HUES48 (cell line): ENCODE measurements around the gene GABRB1.

Experiments
- H3K27ac ChIP-seq: one replicate; pipeline ENCODE4 v1.7.0; 2013; ENCODE audit warnings: low read depth, low read length, inconsistent platforms
- H3K27me3 ChIP-seq: 2 replicates; pipeline ENCODE4 v1.6.1; 2013; ENCODE audit warnings: mild to moderate bottlenecking, low read length; ENCODE audit not compliant: control insufficient read depth, insufficient read depth
- H3K36me3 ChIP-seq: 2 replicates; pipeline ENCODE4 v1.6.1; 2013; ENCODE audit warnings: low read length; ENCODE audit not compliant: control insufficient read depth, insufficient read depth
- H3K4me1 ChIP-seq: 2 replicates; pipeline ENCODE4 v1.6.1; 2013; ENCODE audit warnings: mild to moderate bottlenecking, low read length; ENCODE audit not compliant: control insufficient read depth, insufficient read depth
- H3K4me3 ChIP-seq: 2 replicates; pipeline ENCODE4 v1.5.1; 2013; ENCODE audit warnings: mild to moderate bottlenecking, low read depth, low read length
- H3K9ac ChIP-seq: 2 replicates; pipeline ENCODE4 v1.6.1; 2013; ENCODE audit warnings: mild to moderate bottlenecking, low read depth, low read length, moderate library complexity
- H3K9me3 ChIP-seq: 2 replicates; pipeline ENCODE4 v1.6.1; 2013; ENCODE audit warnings: low read length; ENCODE audit not compliant: control insufficient read depth, insufficient read depth

GABRB1 gene

DNA sequence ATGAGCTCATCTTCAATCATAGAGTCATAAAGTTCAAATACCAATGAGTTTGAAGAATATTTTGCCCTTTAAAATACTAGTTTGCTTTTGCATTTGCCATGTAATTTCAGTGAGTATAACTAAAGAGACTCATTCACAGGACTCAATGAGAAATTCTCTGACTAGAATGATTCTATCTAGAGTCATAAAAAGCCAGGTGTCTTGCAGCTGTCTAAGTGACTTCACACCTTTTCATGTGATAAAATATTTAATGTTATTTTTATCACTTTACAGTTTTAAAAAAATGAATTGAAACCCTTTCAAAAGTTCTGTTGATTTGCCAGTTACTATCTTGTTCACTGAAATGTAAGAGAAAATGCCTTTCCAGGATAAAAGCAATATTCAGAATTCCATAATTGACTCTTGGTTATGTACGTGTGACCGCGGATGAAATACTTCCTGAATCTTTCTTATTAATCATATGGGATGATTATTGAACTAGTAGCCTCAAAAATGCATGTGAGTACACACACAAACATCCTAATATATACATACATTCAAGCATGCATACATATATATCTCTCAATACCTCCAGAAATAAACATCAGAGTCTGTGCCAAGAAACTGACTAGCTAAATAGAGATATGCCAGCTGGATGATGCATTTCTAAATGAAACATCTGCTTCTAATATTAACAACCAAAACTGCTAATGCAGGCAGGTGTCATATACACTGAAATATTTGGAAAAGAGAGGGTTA lies 87.0 kb downstream of the GABRB1 start:
- no peaks in the 10 kb centered on the region for H3K27me3 ChIP-seq
- no peaks in the 10 kb centered on the region for H3K4me1 ChIP-seq
- no peak overlapping the region for H3K27ac ChIP-seq

DNA sequence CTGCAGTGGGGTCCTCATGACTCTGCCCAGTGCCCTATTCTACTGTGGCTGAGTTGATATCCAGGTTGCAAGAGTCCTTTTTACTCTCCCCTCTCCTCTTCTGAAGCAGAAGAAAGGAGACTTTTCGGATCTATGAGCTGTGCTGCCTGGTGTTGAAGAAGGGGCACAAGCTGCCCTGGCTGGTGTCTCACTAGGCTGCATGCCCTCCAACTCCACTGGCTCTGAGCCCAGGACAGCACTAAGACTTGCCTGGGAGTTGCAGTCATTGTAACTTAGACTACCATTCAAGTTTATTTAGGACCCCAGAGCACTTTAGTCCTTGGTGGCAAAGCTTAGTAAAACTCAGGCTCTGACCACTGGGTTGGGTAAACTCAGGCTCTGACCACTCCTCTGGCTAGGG lies 89.4 kb downstream of the GABRB1 start:
- no peaks in the 10 kb centered on the region for H3K4me1 ChIP-seq

More for the DNA sequence above, 87.0 kb downstream of the GABRB1 start:
- Histone ChIP-seq H3K9me3 (no peaks in the 10 kb centered on the region), H3K36me3 (no peaks in the 10 kb centered on the region), H3K9ac (no peak overlapping the region), H3K4me3 (no peak overlapping the region)

DNA sequence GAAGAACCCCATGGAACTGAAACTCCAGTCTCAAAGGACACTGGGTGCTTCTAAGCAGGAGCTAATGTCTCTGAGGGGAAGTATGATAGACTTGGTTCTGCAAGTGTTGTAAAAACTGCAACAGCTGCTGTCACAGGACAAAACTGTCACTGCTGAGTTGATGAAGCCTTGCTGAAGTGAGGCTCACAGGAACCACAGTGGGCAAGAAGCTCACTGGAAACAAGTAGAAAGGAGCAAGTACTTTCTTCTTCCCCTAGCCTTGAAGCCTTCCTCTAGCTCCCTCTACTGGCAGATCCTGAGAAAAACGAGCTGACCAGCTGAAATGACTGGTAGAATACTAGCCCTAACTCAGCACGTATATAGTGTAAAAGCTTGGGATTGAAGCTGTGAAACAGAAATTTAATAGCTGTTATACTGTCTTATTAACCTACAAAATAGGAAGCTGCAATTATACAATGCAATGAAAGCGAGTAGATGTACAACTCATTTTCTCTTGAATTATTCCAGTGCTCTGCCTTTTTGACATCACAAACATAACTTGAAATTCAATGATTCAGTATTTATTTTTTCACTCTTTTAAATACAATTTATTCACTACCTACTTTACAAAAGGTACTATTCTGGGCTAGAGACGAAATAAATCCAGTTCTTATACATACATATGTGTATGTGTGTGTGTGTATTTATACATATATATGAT lies 91.4 kb downstream of the GABRB1 start:
- H3K9me3 ChIP-seq: no peaks in the 10 kb centered on the region
- no peak overlapping the region for H3K27ac ChIP-seq
- H3K36me3 ChIP-seq: no peaks in the 10 kb centered on the region
- H3K4me1 ChIP-seq: no peaks in the 10 kb centered on the region
- no peak overlapping the region for H3K9ac ChIP-seq
- H3K4me3 ChIP-seq: no peak overlapping the region
- H3K27me3 ChIP-seq: no peaks in the 10 kb centered on the region

More for the DNA sequence above, 89.4 kb downstream of the GABRB1 start:
- Histone ChIP-seq H3K36me3 (no peaks in the 10 kb centered on the region), H3K9ac (no peak overlapping the region), H3K27ac (no peak overlapping the region), H3K4me3 (no peak overlapping the region), H3K9me3 (no peaks in the 10 kb centered on the region), H3K27me3 (no peaks in the 10 kb centered on the region)

DNA sequence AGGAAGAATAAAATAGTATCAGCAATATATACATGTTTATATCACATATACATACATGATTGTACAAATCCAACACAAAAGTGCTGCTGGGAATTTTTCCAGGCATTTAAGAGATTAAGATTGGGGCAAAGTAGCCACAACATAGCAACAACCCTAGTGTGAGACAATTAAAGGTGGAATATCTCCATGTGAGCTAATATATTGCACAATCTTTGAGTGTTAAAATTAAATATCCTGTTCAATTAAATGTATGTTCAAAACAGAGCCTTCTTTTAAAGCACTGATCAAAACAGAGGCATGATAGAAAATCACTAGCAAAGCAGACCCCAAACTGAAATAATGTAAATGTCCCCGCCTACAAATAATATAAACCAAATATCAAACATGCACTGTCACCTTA lies 97.6 kb downstream of the GABRB1 start:
- H3K36me3 ChIP-seq: no peaks in the 10 kb centered on the region
- H3K27me3 ChIP-seq: no peaks in the 10 kb centered on the region
- H3K9ac ChIP-seq: no peak overlapping the region
- no peak overlapping the region for H3K4me3 ChIP-seq
- H3K27ac ChIP-seq: no peak overlapping the region
- H3K4me1 ChIP-seq: no peaks in the 10 kb centered on the region
- no peaks in the 10 kb centered on the region for H3K9me3 ChIP-seq

DNA sequence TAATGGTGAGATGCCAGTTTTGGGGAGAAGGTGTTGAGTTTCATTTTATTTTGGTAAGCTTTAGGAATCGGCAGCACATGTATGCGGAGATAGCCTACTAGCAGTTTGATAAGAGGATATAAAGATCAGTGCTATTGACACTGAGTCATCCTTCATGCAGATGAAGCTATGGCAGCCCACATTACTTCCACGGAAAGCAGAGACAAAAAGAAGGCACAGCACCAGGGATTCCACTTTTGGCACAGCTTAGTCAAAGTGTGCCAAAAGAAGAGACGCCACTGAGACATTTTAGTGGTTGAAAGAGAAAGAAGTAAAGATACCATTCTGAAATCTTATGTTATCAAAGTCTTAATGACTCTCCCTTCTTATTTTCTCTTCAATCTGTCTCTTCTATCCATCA lies 103.8 kb downstream of the GABRB1 start:
- no peaks in the 10 kb centered on the region for H3K36me3 ChIP-seq
- H3K9me3 ChIP-seq: no peaks in the 10 kb centered on the region
- H3K27me3 ChIP-seq: no peaks in the 10 kb centered on the region
- H3K4me3 ChIP-seq: no peak overlapping the region
- H3K9ac ChIP-seq: no peak overlapping the region
- no peak overlapping the region for H3K27ac ChIP-seq
- no peaks in the 10 kb centered on the region for H3K4me1 ChIP-seq

DNA sequence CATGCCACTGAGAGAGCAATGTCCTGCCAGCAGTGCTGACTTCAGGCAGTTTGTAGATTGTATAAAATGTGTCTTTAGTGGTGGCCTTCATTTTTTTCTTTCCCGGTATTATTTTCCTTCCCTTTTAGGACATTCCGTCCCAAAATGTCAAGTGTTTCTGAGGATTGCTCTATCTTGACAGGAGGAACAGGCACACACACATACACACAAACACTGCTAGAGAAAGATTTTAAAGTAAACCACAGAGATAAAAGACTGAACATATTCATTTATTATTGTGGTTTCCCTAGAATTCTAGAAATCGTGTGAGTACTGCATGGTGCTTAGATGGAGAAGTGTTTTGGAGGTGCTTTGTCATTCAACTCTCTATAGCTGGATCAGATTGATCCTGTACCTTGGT lies 111.9 kb downstream of the GABRB1 start:
- Histone ChIP-seq H3K4me3 (no peak overlapping the region), H3K9me3 (no peaks in the 10 kb centered on the region), H3K9ac (no peak overlapping the region), H3K27ac (no peak overlapping the region), H3K36me3 (no peaks in the 10 kb centered on the region), H3K4me1 (no peaks in the 10 kb centered on the region), H3K27me3 (no peaks in the 10 kb centered on the region)

DNA sequence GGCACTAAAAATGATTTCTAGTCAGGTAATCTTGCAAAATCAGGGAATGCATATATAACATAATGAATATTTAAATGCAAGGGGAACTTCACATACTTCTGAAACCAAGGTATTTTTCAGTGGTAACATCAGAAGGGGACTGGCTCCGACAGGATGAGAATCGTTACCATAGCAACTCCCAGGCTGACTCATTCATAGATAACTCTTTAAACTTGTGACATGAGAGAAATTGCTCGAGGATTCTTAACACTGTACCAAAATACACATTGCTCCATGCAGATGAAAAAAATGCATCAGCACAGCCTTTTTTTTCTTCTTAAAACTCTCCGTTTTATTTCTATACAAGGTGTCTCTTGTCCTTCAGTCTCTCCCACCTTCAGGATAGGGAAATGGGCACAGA lies 114.3 kb downstream of the GABRB1 start:
- H3K9me3 ChIP-seq: no peaks in the 10 kb centered on the region
- H3K4me3 ChIP-seq: no peak overlapping the region
- no peak overlapping the region for H3K27ac ChIP-seq
- H3K4me1 ChIP-seq: no peaks in the 10 kb centered on the region
- H3K36me3 ChIP-seq: no peaks in the 10 kb centered on the region
- no peaks in the 10 kb centered on the region for H3K27me3 ChIP-seq
- no peak overlapping the region for H3K9ac ChIP-seq

DNA sequence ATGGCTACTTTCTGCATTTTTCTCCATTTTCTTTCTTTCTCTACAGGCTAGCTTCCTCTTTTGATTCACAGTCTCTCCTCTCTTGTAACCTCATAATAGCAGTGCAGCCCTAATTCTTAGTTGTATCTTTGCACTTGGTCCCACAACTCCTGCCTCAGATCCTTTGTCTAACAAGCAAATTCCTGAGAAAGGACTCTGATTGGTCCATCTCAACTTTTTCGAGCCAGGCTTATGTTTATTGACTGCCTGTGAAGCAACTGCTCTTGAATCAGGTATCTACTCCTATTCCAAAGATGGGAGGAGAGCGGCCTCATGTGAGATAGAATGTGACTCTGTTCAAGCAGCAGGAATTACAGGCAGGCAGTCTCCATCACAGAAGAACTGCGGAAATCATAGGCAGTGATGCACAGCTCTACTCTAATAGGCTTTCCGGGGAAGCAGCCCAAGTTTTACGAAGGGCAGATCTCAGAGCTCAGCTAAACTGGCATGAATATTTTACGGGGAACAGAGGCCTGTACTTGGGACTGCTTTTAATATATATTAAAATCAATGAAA lies 123.5 kb downstream of the GABRB1 start:
- Histone ChIP-seq H3K27me3 (no peaks in the 10 kb centered on the region), H3K4me1 (peaks cover 4% of the 10 kb centered on the region; the same call in 1 of the 2 replicates), H3K4me3 (no peak overlapping the region), H3K27ac (no peak overlapping the region), H3K9ac (no peak overlapping the region), H3K36me3 (no peaks in the 10 kb centered on the region), H3K9me3 (no peaks in the 10 kb centered on the region)

DNA sequence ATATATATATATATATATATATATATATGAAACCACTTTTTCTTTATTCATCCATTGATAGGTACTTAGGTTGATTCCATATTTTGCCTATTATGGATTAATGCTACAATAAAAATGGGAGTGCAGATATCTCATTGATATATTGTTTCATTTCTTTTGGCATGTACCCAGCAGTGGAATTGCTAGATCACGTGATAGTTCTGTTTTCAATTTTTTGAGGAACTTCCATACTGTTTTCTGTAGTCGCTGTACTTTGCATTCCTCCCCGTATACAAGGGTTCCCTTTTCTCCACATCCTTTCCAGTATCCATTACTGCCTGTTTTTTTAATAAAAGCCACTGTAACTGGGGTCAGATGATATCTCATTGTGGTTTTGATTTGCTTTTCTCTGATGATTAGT lies 124.6 kb downstream of the GABRB1 start:
- Histone ChIP-seq H3K9ac (no peak overlapping the region), H3K9me3 (no peaks in the 10 kb centered on the region), H3K27ac (no peak overlapping the region), H3K4me1 (peaks cover 4% of the 10 kb centered on the region; the same call in 1 of the 2 replicates), H3K4me3 (no peak overlapping the region), H3K36me3 (no peaks in the 10 kb centered on the region), H3K27me3 (no peaks in the 10 kb centered on the region)

DNA sequence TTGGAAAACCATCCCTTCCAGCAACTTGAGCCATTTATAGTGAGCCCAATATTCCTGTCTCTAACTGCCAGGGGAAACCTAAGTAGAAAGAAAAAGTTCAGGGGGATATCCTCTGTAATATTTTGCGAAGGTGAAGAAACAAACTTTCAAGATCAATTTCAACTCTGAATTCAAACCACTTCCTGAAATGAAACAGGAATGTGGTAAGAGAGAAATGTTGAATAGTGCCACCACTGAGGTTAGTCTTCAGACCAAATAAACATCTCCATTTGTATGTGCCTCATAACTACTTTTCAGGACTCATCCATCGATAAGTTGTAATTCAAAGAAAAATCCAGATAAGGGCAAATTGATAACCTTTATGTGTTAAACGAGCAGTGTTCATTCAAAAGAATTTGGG lies 128.7 kb downstream of the GABRB1 start:
- Histone ChIP-seq H3K9ac (no peak overlapping the region), H3K27me3 (no peaks in the 10 kb centered on the region), H3K9me3 (no peaks in the 10 kb centered on the region), H3K4me3 (no peak overlapping the region), H3K4me1 (no peaks in the 10 kb centered on the region), H3K27ac (no peak overlapping the region), H3K36me3 (no peaks in the 10 kb centered on the region)
